Fibroblast of lung (primary cell): ENCODE data around the gene TTC9B. TPM values are rescaled to one million over a fixed set of nuclear protein-coding genes. Genes with fewer than 3 reads are reported as not detected.
A peak's percentile ranks its signal among the peaks of the same experiment; 100 is the strongest.

ENCODE experiments used
- DNase-seq, 2 donors: peaks; one replicate each; pipeline versions ENCODE4 v3.0.0 to v3.0.0-alpha.2; 2010; ENCODE audit warnings: low read depth in 2 of 2
- H2AFZ ChIP-seq: 2 replicates; pipeline ENCODE4 v1.5.1; 2012; ENCODE audit warnings: low read length, control low read depth, inconsistent platforms
- H3K27ac ChIP-seq: 2 replicates; pipeline ENCODE4 v1.5.1; 2011; ENCODE audit warnings: low read length, control low read depth; ENCODE audit not compliant: insufficient read depth
- H3K27me3 ChIP-seq: 2 replicates; pipeline ENCODE4 v1.5.1; 2011; ENCODE audit warnings: mild to moderate bottlenecking, low read length; ENCODE audit not compliant: control insufficient read depth, insufficient read depth
- H3K36me3 ChIP-seq: 2 replicates; pipeline ENCODE4 v1.5.1; 2011; ENCODE audit warnings: low read length; ENCODE audit not compliant: control insufficient read depth, insufficient read depth
- H3K4me1 ChIP-seq: 2 replicates; pipeline ENCODE4 v1.5.1; 2011; ENCODE audit warnings: low read length; ENCODE audit not compliant: control insufficient read depth, insufficient read depth; ENCODE audit errors: extremely low read depth
- H3K4me2 ChIP-seq: 2 replicates; pipeline ENCODE4 v1.5.1; 2011; ENCODE audit warnings: low read length, control low read depth; ENCODE audit not compliant: insufficient read depth; ENCODE audit errors: extremely low read depth
- H3K4me3 ChIP-seq, 4 experiments: fragments of 200-600 bp in 1 of 4; sonication (generic) in 1 of 4; replicated peaks in 1 of 4; 2 replicates each; pipeline ENCODE4 v1.5.1; 2011 to 2016; ENCODE audit warnings: low read length in 4 of 4, low read depth in 3 of 4, mild to moderate bottlenecking in 3 of 4, control low read depth in 2 of 4, inconsistent platforms in 1 of 4, mixed read lengths in 1 of 4; ENCODE audit not compliant: insufficient read depth in 1 of 4; ENCODE audit errors: control extremely low read depth in 1 of 4
- H3K79me2 ChIP-seq: 2 replicates; pipeline ENCODE4 v1.5.1; 2012; ENCODE audit warnings: mild to moderate bottlenecking, low read length, inconsistent platforms; ENCODE audit not compliant: control insufficient read depth, insufficient read depth
- H3K9ac ChIP-seq: 2 replicates; pipeline ENCODE4 v1.5.1; 2011; ENCODE audit warnings: mild to moderate bottlenecking, low read length, control low read depth; ENCODE audit not compliant: insufficient read depth
- H3K9me3 ChIP-seq: 2 replicates; pipeline ENCODE4 v1.5.1; 2012; ENCODE audit warnings: low read depth, low read length; ENCODE audit not compliant: control insufficient read depth, insufficient read depth
- H4K20me1 ChIP-seq: 2 replicates; pipeline ENCODE4 v1.5.1; 2011; ENCODE audit warnings: low read length; ENCODE audit not compliant: control insufficient read depth, insufficient read depth; ENCODE audit errors: extremely low read depth
- CTCF ChIP-seq, 2 donors: IDR thresholded peaks in 1 of 2; conservative IDR thresholded peaks in 1 of 2; 1 replicate in 1 of 2; 2 replicates in 1 of 2; pipeline ENCODE4 v1.5.1; 2011 to 2012; ENCODE audit warnings: low read length in 2 of 2, control low read depth in 1 of 2, inconsistent platforms in 1 of 2, low read depth in 1 of 2, mild to moderate bottlenecking in 1 of 2
- EZH2 ChIP-seq: IDR thresholded peaks from 2 replicates; pipeline ENCODE4 v1.5.1; 2012; ENCODE audit warnings: low read length, control low read depth, mild to moderate bottlenecking; ENCODE audit errors: missing control alignments
- polyA plus RNA-seq, 2 donors: library from polyadenylated mRNA; depleted of rRNA in 1 of 2; stranded (reverse) in 1 of 2; unstranded in 1 of 2; fragments of >200 nt; gene quantifications; 2 replicates each; pipeline ENCODE4 v1.2.1, GENCODE V29; 2011 to 2012; ENCODE audit warnings: missing spikeins in 1 of 2
- total RNA-seq: library from RNA; depleted of rRNA; stranded (reverse); fragments of >200 nt; gene quantifications from 2 replicates; pipeline ENCODE4 v1.2.1, GENCODE V29; 2014

TTC9B gene
- total and polyA plus RNA-seq, 2 donors (not counting 1 experiment from before 2014, with no cell fraction given): not detected

DNA sequence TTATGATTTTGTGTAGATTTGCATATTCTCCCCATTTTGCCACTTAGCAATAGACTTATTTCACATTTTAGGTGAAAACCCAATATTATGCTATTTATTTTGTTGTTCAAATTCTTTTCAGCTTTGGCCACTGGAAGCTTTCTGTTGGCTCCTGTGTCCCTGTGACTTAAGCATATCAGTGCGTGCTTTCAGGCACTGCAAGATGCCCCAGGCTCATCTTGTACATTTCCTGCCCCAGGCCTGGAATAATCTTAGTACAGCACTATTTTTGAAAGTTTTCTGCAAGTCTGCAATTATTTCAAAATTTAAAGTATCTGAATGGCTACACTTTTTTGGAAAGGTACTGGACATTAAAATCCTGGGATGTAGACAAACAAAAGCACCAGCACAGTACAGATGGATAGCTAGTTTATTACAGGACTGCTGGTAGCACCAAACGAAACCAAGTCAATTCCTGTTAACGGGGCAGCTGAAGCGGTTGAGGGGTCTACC is 11.8 kb upstream of the TTC9B start:
- Histone ChIP-seq H3K27me3 (no peaks in the 10 kb centered on the region), H3K4me3 (no peak overlapping the region), H3K36me3 (peaks cover 3% of the 10 kb centered on the region), H3K4me1 (peaks cover 8% of the 10 kb centered on the region), H3K4me2 (no peak overlapping the region), H3K9me3 (no peaks in the 10 kb centered on the region), H2AFZ (no peak overlapping the region), H3K79me2 (no peaks in the 10 kb centered on the region), H3K27ac (no peak overlapping the region), H3K9ac (no peak overlapping the region), H4K20me1 (no peaks in the 10 kb centered on the region)
- TF ChIP-seq EZH2 (no peak), CTCF (conservative IDR thresholded peaks at IDR 0.05 in 1 of 2, IDR thresholded peaks at IDR 0.05 in 1 of 2; ENCODE audit: low read depth in 1 of 2, low read length in 2 of 2) (no peak)
- DNase-seq: no peak

DNA sequence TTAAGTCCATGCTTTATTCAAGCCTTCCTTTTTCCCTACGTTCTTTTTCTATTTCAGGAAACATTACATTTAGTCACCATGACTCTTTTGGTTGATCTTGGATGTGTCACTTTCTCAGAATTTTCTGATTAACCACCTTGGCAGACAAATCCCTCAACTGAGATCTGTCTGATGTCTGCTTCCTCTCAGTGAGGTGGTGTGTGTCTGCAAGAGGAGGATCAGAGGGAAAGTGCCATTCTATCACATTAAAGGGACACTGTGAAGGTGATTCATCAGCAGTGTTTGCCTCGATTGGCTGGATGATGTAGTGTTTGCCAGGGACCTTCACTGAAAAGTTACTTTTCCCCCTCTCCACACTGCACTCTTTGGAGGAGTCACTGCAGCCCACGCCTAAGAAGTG is 11.3 kb upstream of the TTC9B start:
- no peak overlapping the region for H3K27ac ChIP-seq

GRCh38 chr19:40228863-40229262 is 10.7 kb upstream of the TTC9B start:
- no peak overlapping the region for H3K27ac ChIP-seq
- TF ChIP-seq CTCF (conservative IDR thresholded peaks at IDR 0.05 in 1 of 2, IDR thresholded peaks at IDR 0.05 in 1 of 2; ENCODE audit: low read depth in 1 of 2, low read length in 2 of 2) (no peak), EZH2 (no peak)
- H4K20me1 ChIP-seq: no peaks in the 10 kb centered on the region

More for the DNA sequence above, 11.3 kb upstream of the TTC9B start:
- H3K27me3 ChIP-seq: no peaks in the 10 kb centered on the region
- H4K20me1 ChIP-seq: no peaks in the 10 kb centered on the region
- no peaks in the 10 kb centered on the region for H3K9me3 ChIP-seq
- DNase-seq: peak in 1 of 2 donors; percentile 67
- no peaks in the 10 kb centered on the region for H3K79me2 ChIP-seq
- H3K4me1 ChIP-seq: peaks cover 8% of the 10 kb centered on the region
- H3K36me3 ChIP-seq: peaks cover 3% of the 10 kb centered on the region
- H2AFZ ChIP-seq: no peak overlapping the region
- TF ChIP-seq CTCF (conservative IDR thresholded peaks at IDR 0.05 in 1 of 2, IDR thresholded peaks at IDR 0.05 in 1 of 2; ENCODE audit: low read depth in 1 of 2, low read length in 2 of 2) (no peak), EZH2 (no peak)
- no peak overlapping the region for H3K4me3 ChIP-seq
- H3K4me2 ChIP-seq: no peak overlapping the region
- no peak overlapping the region for H3K9ac ChIP-seq

More at GRCh38 chr19:40228863-40229262, 10.7 kb upstream of the TTC9B start:
- Histone ChIP-seq H2AFZ (no peak overlapping the region), H3K9ac (no peak overlapping the region), H3K9me3 (no peaks in the 10 kb centered on the region), H3K4me3 (no peak overlapping the region), H3K27me3 (no peaks in the 10 kb centered on the region), H3K79me2 (no peaks in the 10 kb centered on the region), H3K4me2 (no peak overlapping the region), H3K4me1 (peaks cover 8% of the 10 kb centered on the region), H3K36me3 (peaks cover 3% of the 10 kb centered on the region)
- DNase-seq: no peak
